Fibroblast of lung (primary cell): ENCODE measurements around the gene INSL4. TPM values are rescaled to one million over a fixed set of nuclear protein-coding genes. Genes with fewer than 3 reads are reported as not detected.

ENCODE experiments used
- DNase-seq, 2 donors: peaks; one replicate each; pipeline versions ENCODE4 v3.0.0 to v3.0.0-alpha.2; 2010; ENCODE audit warnings: low read depth in 2 of 2
- H2AFZ ChIP-seq: 2 replicates; pipeline ENCODE4 v1.5.1; 2012; ENCODE audit warnings: low read length, control low read depth, inconsistent platforms
- H3K27ac ChIP-seq: 2 replicates; pipeline ENCODE4 v1.5.1; 2011; ENCODE audit warnings: low read length, control low read depth; ENCODE audit not compliant: insufficient read depth
- H3K27me3 ChIP-seq: 2 replicates; pipeline ENCODE4 v1.5.1; 2011; ENCODE audit warnings: mild to moderate bottlenecking, low read length; ENCODE audit not compliant: control insufficient read depth, insufficient read depth
- H3K36me3 ChIP-seq: 2 replicates; pipeline ENCODE4 v1.5.1; 2011; ENCODE audit warnings: low read length; ENCODE audit not compliant: control insufficient read depth, insufficient read depth
- H3K4me1 ChIP-seq: 2 replicates; pipeline ENCODE4 v1.5.1; 2011; ENCODE audit warnings: low read length; ENCODE audit not compliant: control insufficient read depth, insufficient read depth; ENCODE audit errors: extremely low read depth
- H3K4me2 ChIP-seq: 2 replicates; pipeline ENCODE4 v1.5.1; 2011; ENCODE audit warnings: low read length, control low read depth; ENCODE audit not compliant: insufficient read depth; ENCODE audit errors: extremely low read depth
- H3K4me3 ChIP-seq, 4 experiments: fragments of 200-600 bp in 1 of 4; sonication (generic) in 1 of 4; replicated peaks in 1 of 4; 2 replicates each; pipeline ENCODE4 v1.5.1; 2011 to 2016; ENCODE audit warnings: low read length in 4 of 4, low read depth in 3 of 4, mild to moderate bottlenecking in 3 of 4, control low read depth in 2 of 4, inconsistent platforms in 1 of 4, mixed read lengths in 1 of 4; ENCODE audit not compliant: insufficient read depth in 1 of 4; ENCODE audit errors: control extremely low read depth in 1 of 4
- H3K79me2 ChIP-seq: 2 replicates; pipeline ENCODE4 v1.5.1; 2012; ENCODE audit warnings: mild to moderate bottlenecking, low read length, inconsistent platforms; ENCODE audit not compliant: control insufficient read depth, insufficient read depth
- H3K9ac ChIP-seq: 2 replicates; pipeline ENCODE4 v1.5.1; 2011; ENCODE audit warnings: mild to moderate bottlenecking, low read length, control low read depth; ENCODE audit not compliant: insufficient read depth
- H3K9me3 ChIP-seq: 2 replicates; pipeline ENCODE4 v1.5.1; 2012; ENCODE audit warnings: low read depth, low read length; ENCODE audit not compliant: control insufficient read depth, insufficient read depth
- H4K20me1 ChIP-seq: 2 replicates; pipeline ENCODE4 v1.5.1; 2011; ENCODE audit warnings: low read length; ENCODE audit not compliant: control insufficient read depth, insufficient read depth; ENCODE audit errors: extremely low read depth
- CTCF ChIP-seq, 2 donors: IDR thresholded peaks in 1 of 2; conservative IDR thresholded peaks in 1 of 2; 1 replicate in 1 of 2; 2 replicates in 1 of 2; pipeline ENCODE4 v1.5.1; 2011 to 2012; ENCODE audit warnings: low read length in 2 of 2, control low read depth in 1 of 2, inconsistent platforms in 1 of 2, low read depth in 1 of 2, mild to moderate bottlenecking in 1 of 2
- EZH2 ChIP-seq: IDR thresholded peaks from 2 replicates; pipeline ENCODE4 v1.5.1; 2012; ENCODE audit warnings: low read length, control low read depth, mild to moderate bottlenecking; ENCODE audit errors: missing control alignments
- polyA minus RNA-seq: library from RNA; depleted of rRNA, polyadenylated mRNA; stranded (reverse); fragments of >200 nt; gene quantifications from 2 replicates; pipeline ENCODE4 v1.2.3, GENCODE V29; 2011; ENCODE audit warnings: low replicate concordance
- polyA plus RNA-seq, 2 donors: library from polyadenylated mRNA; depleted of rRNA in 1 of 2; stranded (reverse) in 1 of 2; unstranded in 1 of 2; fragments of >200 nt; gene quantifications; 2 replicates each; pipeline ENCODE4 v1.2.1, GENCODE V29; 2011 to 2012; ENCODE audit warnings: missing spikeins in 1 of 2
- total RNA-seq: library from RNA; depleted of rRNA; stranded (reverse); fragments of >200 nt; gene quantifications from 2 replicates; pipeline ENCODE4 v1.2.1, GENCODE V29; 2014

INSL4 gene
- total RNA-seq (not detected in 2 replicates), polyA plus RNA-seq (not detected in 2 replicates), polyA minus RNA-seq (not detected in 2 replicates)
- not detected in 2 replicates for polyA plus RNA-seq (2012)

DNA sequence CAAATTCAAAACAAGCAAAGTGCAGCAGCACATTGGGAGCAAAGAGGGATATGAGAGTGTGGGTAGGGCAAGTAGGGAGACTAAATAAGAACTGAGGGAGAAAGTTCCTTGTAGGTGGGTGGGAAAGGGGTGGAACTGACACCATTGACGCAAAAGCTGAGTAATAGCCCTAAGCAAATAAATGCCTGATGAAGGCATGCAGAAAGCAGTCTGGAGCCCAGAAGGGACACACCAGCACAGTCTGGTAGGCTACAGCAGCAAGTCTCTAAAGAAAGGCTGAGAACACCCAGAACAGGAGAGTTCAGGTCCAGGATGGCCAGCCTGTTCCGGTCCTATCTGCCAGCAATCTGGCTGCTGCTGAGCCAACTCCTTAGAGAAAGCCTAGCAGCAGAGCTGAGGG lies at the start of gene INSL4:
TSS of gene INSL4 (plus strand) at position 208 of the 400 bp plus-strand sequence. CDS start at position 313, 105 bp downstream.
- DNase-seq, result peak in 1 of 2 donors; percentile 35
- Histone ChIP-seq H3K27ac (no peak within 1 kb of the TSS), H3K4me2 (no peak within 1 kb of the TSS), H3K27me3 (peaks cover 3% of the 10 kb centered on the region), H3K4me3 (no peak within 1 kb of the TSS), H3K79me2 (no peaks in the 10 kb centered on the region), H3K9me3 (no peaks in the 10 kb centered on the region), H4K20me1 (no peaks in the 10 kb centered on the region), H2AFZ (no peak within 1 kb of the TSS), H3K36me3 (no peaks in the 10 kb centered on the region), H3K4me1 (no peaks in the 10 kb centered on the region), H3K9ac (no peak within 1 kb of the TSS)
- TF ChIP-seq CTCF (conservative IDR thresholded peaks at IDR 0.05 in 1 of 2, IDR thresholded peaks at IDR 0.05 in 1 of 2; ENCODE audit: low read depth in 1 of 2, low read length in 2 of 2), result no peak
- no peak for TF ChIP-seq EZH2

GRCh38 chr9:5184776-5185175 lies 46.4 kb upstream of the INSL4 start:
- Histone ChIP-seq H3K36me3 (no peaks in the 10 kb centered on the region), H3K9ac (no peak overlapping the region), H3K27ac (no peak overlapping the region), H4K20me1 (no peaks in the 10 kb centered on the region), H3K9me3 (no peaks in the 10 kb centered on the region), H3K4me1 (no peaks in the 10 kb centered on the region), H3K79me2 (no peaks in the 10 kb centered on the region), H3K27me3 (no peaks in the 10 kb centered on the region), H3K4me3 (no peak overlapping the region), H3K4me2 (no peak overlapping the region), H2AFZ (no peak overlapping the region)
- TF ChIP-seq EZH2 (no peak), CTCF (conservative IDR thresholded peaks at IDR 0.05 in 1 of 2, IDR thresholded peaks at IDR 0.05 in 1 of 2; ENCODE audit: low read depth in 1 of 2, low read length in 2 of 2) (no peak)
- DNase-seq, result no peak

- Histone ChIP-seq H3K4me1 (no peaks in the 10 kb centered on the region), H2AFZ (no peak within 1 kb of the TSS), H3K9me3 (no peaks in the 10 kb centered on the region), H3K79me2 (no peaks in the 10 kb centered on the region), H3K27me3 (no peaks in the 10 kb centered on the region), H3K36me3 (no peaks in the 10 kb centered on the region), H4K20me1 (no peaks in the 10 kb centered on the region), H3K4me2 (no peak within 1 kb of the TSS), H3K4me3 (no peak within 1 kb of the TSS), H3K27ac (no peak within 1 kb of the TSS), H3K9ac (no peak within 1 kb of the TSS)
- no peak for DNase-seq
- no peak for TF ChIP-seq CTCF (conservative IDR thresholded peaks at IDR 0.05 in 1 of 2, IDR thresholded peaks at IDR 0.05 in 1 of 2; ENCODE audit: low read depth in 1 of 2, low read length in 2 of 2)
- TF ChIP-seq EZH2, result no peak
Measured at GRCh38 chr9:5185220-5185840, 45.9 kb upstream of the INSL4 start, which contains the start of gene INSL6. INSL6 (minus strand) TSS chr9:5185639; CDS start chr9:5185602, 37 bp downstream.
